Ovary (tissue), 3 donors: ENCODE data around the gene LRRC75A.

Source experiments
- CTCF ChIP-seq, 3 donors: fragments of 450-650 bp in 2 of 3; fragments of 200-600 bp in 1 of 3; IDR thresholded peaks; one replicate each; pipeline versions ENCODE4 v1.5.1 to v1.8.0; 2016 to 2022; ENCODE audit warnings: antibody characterized with exemption in 3 of 3, mild to moderate bottlenecking in 1 of 3
- EP300 ChIP-seq: sonication (generic); formaldehyde crosslinking; IDR thresholded peaks from one replicate; pipeline ENCODE4 v1.6.1; 2017; ENCODE audit warnings: antibody characterized with exemption
- POLR2A ChIP-seq: fragments of 450-650 bp; IDR thresholded peaks from one replicate; pipeline ENCODE4 v1.6.1; 2017; ENCODE audit warnings: antibody characterized with exemption, mild to moderate bottlenecking, moderate library complexity
- donor health status: DM: no; HTN: no; CAD: no.

GRCh38 chr17:16491131-16491702 lies 776 bp downstream of the LRRC75A start:
- no peak for TF ChIP-seq CTCF (IDR thresholded peaks at IDR 0.05)
- no peak for TF ChIP-seq POLR2A
- no peak for TF ChIP-seq EP300
